Measurements from ENCODE around the gene MAN2A2. TPM values are rescaled to one million over a fixed set of nuclear protein-coding genes. Genes with fewer than 3 reads are reported as not detected.

MAN2A2 gene
- total and polyA plus RNA-seq, 9 of the 15 experiments (the other 6 are each of a cell fraction or from before 2014, with no cell fraction given): 7.3 to 151 (median 43.4) TPM

GRCh38 chr15:90918835-90919234, 15.7 kb downstream of the MAN2A2 start:
- Histone ChIP-seq H4K20me1 (replicated peaks; ENCODE audit: control insufficient read depth, insufficient read depth, low read length) (no peaks in the 10 kb centered on the region), H2AFZ (ENCODE audit: low read depth, low read length) (no peak overlapping the region), H3K27me3 (ENCODE audit: control insufficient read depth in 2 of 2, insufficient read depth in 2 of 2, low read length in 2 of 2) (no peaks in the 10 kb centered on the region), H3K4me1 (replicated peaks in 1 of 2; ENCODE audit: control insufficient read depth in 2 of 2, insufficient read depth in 2 of 2, low read length in 2 of 2) (peaks cover 30 to 31% of the 10 kb centered on the region in 2 experiments), H3K27ac (ENCODE audit: extremely low read depth, low read depth, low read length) (no peak overlapping the region; the same call in 2 of the 3 replicates), H3K9ac (ENCODE audit: insufficient read depth in 1 of 2, low read depth in 2 of 2, low read length in 2 of 2) (no peak overlapping the region), H3K9me3 (replicated peaks; ENCODE audit: control insufficient read depth, insufficient read depth, low read depth, low read length) (no peaks in the 10 kb centered on the region), H3K4me3 (no peak overlapping the region), H3K4me2 (ENCODE audit: insufficient read depth, low read length) (no peak overlapping the region), H3K79me2 (ENCODE audit: control insufficient read depth, insufficient read depth, low read length) (peaks cover 6% of the 10 kb centered on the region), H3K9me1 (ENCODE audit: control insufficient read depth, insufficient read depth, low read length) (no peaks in the 10 kb centered on the region), H3K36me3 (ENCODE audit: control insufficient read depth, insufficient read depth, low read length) (peaks cover 90% of the 10 kb centered on the region)
- ATAC-seq (no peak), DNase-seq (ENCODE audit: extremely low read depth in 1 of 4, low spot score in 3 of 4) (no peak), FAIRE-seq (no peak)
- CTCF ChIA-PET (ENCODE audit: low intra/inter-chr PET ratio): no interaction called here
- no TSS peak for BruUV-seq (replicated peaks)
- in situ Hi-C loops (cut with MboI) (no loop called here), intact Hi-C loops (cut with micrococcal nuclease) (no loop called here)
- 90% methylated on average over 6 of the region's 6 CpGs for WGBS (ENCODE audit: insufficient coverage, low coverage, missing lambda C conversion rate)
- POLR2A ChIA-PET: interaction anchor here (0.7 to 2.0 kb wide), 6 partner anchors 10 to 281 kb away, joined by 3 to 20 read pairs (median 6); partner anchors contain the start of genes HDDC3 and MAN2A2
- TF ChIP-seq MTA2 (IDR thresholded peaks at IDR 0.05; ENCODE audit: low read depth): no peak
- no peak for TF ChIP-seq ZNF212 (CRISPR knock-in tag; IDR thresholded peaks at IDR 0.05)
- no peak for TF ChIP-seq ZKSCAN3 (CRISPR knock-in tag; IDR thresholded peaks at IDR 0.05)
- no peak for TF ChIP-seq HSF4 (CRISPR knock-in tag; IDR thresholded peaks at IDR 0.05; ENCODE audit: borderline replicate concordance)
- TF ChIP-seq ESRRB (CRISPR knock-in tag; IDR thresholded peaks at IDR 0.05; ENCODE audit: borderline replicate concordance): no peak
- TF ChIP-seq ATF1 (CRISPR knock-in tag; IDR thresholded peaks at IDR 0.05): no peak
- TF ChIP-seq ATF1 (tag; IDR thresholded peaks at IDR 0.05): no peak
- no peak for TF ChIP-seq BCOR (IDR thresholded peaks at IDR 0.05)
- TF ChIP-seq SMC3 (conservative IDR thresholded peaks at IDR 0.05; ENCODE audit: insufficient read depth, low read depth, low read length): no peak
- TF ChIP-seq SNAPC5 (CRISPR knock-in tag; IDR thresholded peaks at IDR 0.05): no peak
- TF ChIP-seq SIN3A (IDR thresholded peaks at IDR 0.05; ENCODE audit: borderline replicate concordance in 2 of 2, control insufficient read depth in 1 of 2, low read depth in 2 of 2, low read length in 2 of 2): no peak
- TF ChIP-seq OTX1 (CRISPR knock-in tag; IDR thresholded peaks at IDR 0.05): no peak
- no peak for TF ChIP-seq MEF2A (IDR thresholded peaks at IDR 0.05; ENCODE audit: control insufficient read depth, low read depth, low read length)
- no peak for TF ChIP-seq KDM5B (IDR thresholded peaks at IDR 0.05; ENCODE audit: insufficient replicate concordance, low read depth, low read length)
